GM20000 (cell line): ENCODE results near the gene LHFPL6.

Experiments
- DNase-seq: peaks from one replicate; pipeline ENCODE4 v3.0.0; 2012; ENCODE audit warnings: low spot score
- TF ChIP-seq, protein P1 (sequence below): IDR thresholded peaks from 2 replicates; pipeline ENCODE4 v1.5.1; 2012; ENCODE audit warnings: mild to moderate bottlenecking, control low read depth; ENCODE audit errors: extremely low read depth, missing control alignments

Gene LHFPL6

DNA sequence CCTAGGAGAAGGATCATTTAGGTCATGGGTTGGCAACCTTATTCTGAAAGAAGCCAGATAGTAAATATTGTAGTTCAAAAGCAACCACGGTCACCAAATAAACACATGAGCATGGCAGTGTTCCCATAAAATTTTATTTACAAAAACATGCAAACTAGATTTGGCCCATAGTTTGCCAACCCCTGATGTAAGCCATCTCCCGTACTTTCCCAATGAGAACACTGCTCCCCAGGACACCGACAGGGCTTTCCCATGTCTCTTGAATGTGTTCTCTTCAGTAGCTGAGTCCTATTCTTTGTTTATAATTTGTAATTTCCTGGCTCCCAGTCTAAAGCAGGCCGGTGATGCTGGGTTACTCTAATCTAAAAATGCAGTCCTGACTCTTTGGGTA is 239.6 kb downstream of the LHFPL6 start:
- TF ChIP-seq, protein P1, sequence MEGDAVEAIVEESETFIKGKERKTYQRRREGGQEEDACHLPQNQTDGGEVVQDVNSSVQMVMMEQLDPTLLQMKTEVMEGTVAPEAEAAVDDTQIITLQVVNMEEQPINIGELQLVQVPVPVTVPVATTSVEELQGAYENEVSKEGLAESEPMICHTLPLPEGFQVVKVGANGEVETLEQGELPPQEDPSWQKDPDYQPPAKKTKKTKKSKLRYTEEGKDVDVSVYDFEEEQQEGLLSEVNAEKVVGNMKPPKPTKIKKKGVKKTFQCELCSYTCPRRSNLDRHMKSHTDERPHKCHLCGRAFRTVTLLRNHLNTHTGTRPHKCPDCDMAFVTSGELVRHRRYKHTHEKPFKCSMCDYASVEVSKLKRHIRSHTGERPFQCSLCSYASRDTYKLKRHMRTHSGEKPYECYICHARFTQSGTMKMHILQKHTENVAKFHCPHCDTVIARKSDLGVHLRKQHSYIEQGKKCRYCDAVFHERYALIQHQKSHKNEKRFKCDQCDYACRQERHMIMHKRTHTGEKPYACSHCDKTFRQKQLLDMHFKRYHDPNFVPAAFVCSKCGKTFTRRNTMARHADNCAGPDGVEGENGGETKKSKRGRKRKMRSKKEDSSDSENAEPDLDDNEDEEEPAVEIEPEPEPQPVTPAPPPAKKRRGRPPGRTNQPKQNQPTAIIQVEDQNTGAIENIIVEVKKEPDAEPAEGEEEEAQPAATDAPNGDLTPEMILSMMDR = no peak

GRCh38 chr13:39362652-39363381 is 240.2 kb downstream of the LHFPL6 start:
- DNase-seq = no peak
- TF ChIP-seq, protein P1 = no peak

More for the DNA sequence above, 239.6 kb downstream of the LHFPL6 start:
- no peak for DNase-seq

- TF ChIP-seq, protein P1 = no peak
- no peak for DNase-seq
Observed at GRCh38 chr13:39353988-39354387, 249.0 kb downstream of the LHFPL6 start.

DNA sequence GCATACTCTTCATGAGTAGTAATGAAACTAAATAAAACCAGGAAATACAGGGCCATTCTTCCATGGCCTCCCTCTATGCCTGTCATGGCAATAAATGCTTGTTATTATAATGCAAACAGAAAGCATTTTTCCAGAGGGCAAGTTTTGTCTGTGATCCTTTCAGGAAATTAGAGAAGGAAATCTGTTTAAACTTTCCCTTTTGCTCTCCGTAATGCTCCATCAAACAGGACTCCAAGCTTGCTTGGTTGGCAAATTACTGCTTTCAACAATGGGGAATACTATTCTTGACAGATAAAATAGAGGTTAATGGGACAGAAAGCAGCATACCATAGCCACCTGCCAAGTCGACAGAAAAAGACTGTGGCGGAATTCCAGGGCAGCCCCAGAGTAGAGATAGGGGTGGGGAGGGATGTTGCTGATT is 252.5 kb downstream of the LHFPL6 start:
- DNase-seq = no peak
- TF ChIP-seq, protein P1 = no peak

DNA sequence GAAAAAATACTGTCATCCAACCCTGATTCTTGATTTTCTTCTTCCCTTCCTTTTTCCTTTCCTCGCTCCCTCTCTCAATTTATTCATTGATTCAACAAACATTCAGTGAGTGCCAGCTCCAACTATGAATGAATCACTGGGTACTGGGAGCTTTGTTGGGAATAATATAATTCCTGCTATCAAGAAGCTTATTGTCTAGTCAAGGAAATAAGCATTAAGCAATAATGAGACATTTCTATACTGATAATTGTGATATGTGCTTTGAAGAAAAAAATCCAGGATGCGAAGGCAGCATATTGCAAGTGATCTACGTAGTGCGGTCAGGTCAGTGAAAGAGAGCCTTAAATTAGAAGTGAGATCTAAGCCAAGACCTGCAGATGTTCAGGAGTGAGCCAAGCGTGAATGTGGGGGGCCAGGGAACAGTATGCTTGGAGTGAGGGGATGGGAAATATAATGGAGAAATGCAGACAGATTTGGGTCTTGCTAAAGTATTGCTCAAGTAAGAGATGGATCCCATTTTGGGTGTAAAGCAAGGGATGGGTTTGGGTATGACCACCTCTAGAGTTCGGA is 253.5 kb downstream of the LHFPL6 start:
- TF ChIP-seq, protein P1 = no peak
- DNase-seq = no peak

GRCh38 chr13:39347926-39348901 is 254.8 kb downstream of the LHFPL6 start:
- TF ChIP-seq, protein P1 = no peak
- DNase-seq = no peak
